GM18867 (cell line): ENCODE measurements around the gene TMC7.

Source experiments
- ATAC-seq: cut with Tn5 transposase; IDR thresholded peaks from one replicate; pipeline ENCODE4 v1.9.1; 2021; ENCODE audit warnings: mild to moderate bottlenecking, moderate library complexity; ENCODE audit not compliant: unreplicated experiment

Gene TMC7

DNA sequence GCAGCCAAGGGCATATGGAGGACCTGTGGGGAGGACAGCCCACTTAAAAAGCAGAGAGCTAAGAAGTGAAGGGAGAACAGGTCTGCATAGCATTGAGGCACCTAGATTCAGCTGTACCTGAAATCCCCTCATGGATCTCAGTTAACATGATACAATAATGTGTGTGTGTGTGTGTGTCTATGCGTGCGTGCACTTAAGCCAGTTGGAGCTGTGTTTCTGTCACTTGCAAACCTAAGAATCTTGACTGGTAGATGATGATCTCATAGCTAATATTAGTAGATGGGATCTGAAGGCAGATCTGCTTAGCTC, 128.3 kb downstream of the TMC7 start:
- no peak for ATAC-seq
